GM23338 (cell line): Measurements from ENCODE around the gene PSMA1. TPM values are rescaled to one million over a fixed set of nuclear protein-coding genes. Genes with fewer than 3 reads are reported as not detected.
A peak's percentile ranks its signal among the peaks of the same experiment; 100 is the strongest.

Experiments
- ATAC-seq: fragments of 200-7000 bp; cut with Tn5 transposase; 3 replicates; pipeline ENCODE4 v1.9.1; 2020
- DNase-seq: peaks from one replicate; pipeline ENCODE4 v3.0.0-alpha.2; 2015; ENCODE audit warnings: low spot score
- H2AFZ ChIP-seq: fragments of 200-600 bp; sonication (generic); 2 replicates; pipeline ENCODE4 v1.8.0; 2016; ENCODE audit warnings: antibody characterized with exemption, mild to moderate bottlenecking, moderate library complexity
- H3F3A ChIP-seq: fragments of 200-600 bp; sonication (generic); replicated peaks from 2 replicates; pipeline ENCODE4 v1.8.0; 2017; ENCODE audit warnings: antibody characterized with exemption, mixed run types, low read depth
- H3K27ac ChIP-seq: fragments of 200-600 bp; sonication (generic); 2 replicates; pipeline ENCODE4 v1.6.1; 2016; ENCODE audit warnings: low read depth
- H3K27me3 ChIP-seq: fragments of 200-600 bp; sonication (generic); 2 replicates; pipeline ENCODE4 v1.8.0; 2016; ENCODE audit warnings: mild to moderate bottlenecking, mixed run types, moderate library complexity; ENCODE audit not compliant: insufficient read depth
- H3K36me3 ChIP-seq: fragments of 200-600 bp; sonication (generic); 2 replicates; pipeline ENCODE4 v1.8.0; 2016; ENCODE audit warnings: mild to moderate bottlenecking; ENCODE audit not compliant: insufficient read depth
- H3K4me1 ChIP-seq: fragments of 200-600 bp; sonication (generic); 2 replicates; pipeline ENCODE4 v1.8.0; 2016; ENCODE audit warnings: mild to moderate bottlenecking, moderate library complexity; ENCODE audit not compliant: insufficient read depth
- H3K4me2 ChIP-seq: fragments of 200-600 bp; sonication (generic); 2 replicates; pipeline ENCODE4 v1.7.1; 2017; ENCODE audit warnings: mixed run types
- H3K4me3 ChIP-seq: fragments of 200-600 bp; sonication (generic); 2 replicates; pipeline ENCODE4 v1.6.1; 2016; ENCODE audit warnings: mixed run types
- H3K79me2 ChIP-seq: fragments of 200-600 bp; sonication (generic); replicated peaks from 2 replicates; pipeline ENCODE4 v1.8.0; 2017; ENCODE audit warnings: mild to moderate bottlenecking; ENCODE audit not compliant: insufficient read depth
- H3K9me2 ChIP-seq: fragments of 200-600 bp; sonication (generic); 2 replicates; pipeline ENCODE4 v1.8.0; 2017; ENCODE audit not compliant: insufficient read depth
- H4K20me1 ChIP-seq: fragments of 200-600 bp; sonication (generic); replicated peaks from 2 replicates; pipeline ENCODE4 v1.8.0; 2017; ENCODE audit warnings: mild to moderate bottlenecking; ENCODE audit not compliant: insufficient read depth
- H3K27ac Mint-ChIP-seq: 2 replicates; pipeline ENCODE4 v1.8.0; 2020; ENCODE audit warnings: inconsistent platforms, mild to moderate bottlenecking, moderate library complexity, mixed read lengths
- H3K27me3 Mint-ChIP-seq: 3 replicates; pipeline ENCODE4 v1.8.0; 2022; ENCODE audit warnings: low read depth, mild to moderate bottlenecking, moderate library complexity, mixed read lengths, inconsistent platforms; ENCODE audit not compliant: insufficient read depth, poor library complexity
- H3K36me3 Mint-ChIP-seq: 3 replicates; pipeline ENCODE4 v1.8.0; 2021; ENCODE audit warnings: low read depth, mild to moderate bottlenecking, inconsistent platforms, moderate library complexity, mixed read lengths
- H3K4me1 Mint-ChIP-seq: 3 replicates; pipeline ENCODE4 v1.8.0; 2020; ENCODE audit warnings: mild to moderate bottlenecking, inconsistent platforms, mixed read lengths
- H3K4me3 Mint-ChIP-seq: 3 replicates; pipeline ENCODE4 v1.8.0; 2021; ENCODE audit warnings: moderate library complexity, mild to moderate bottlenecking, inconsistent platforms, mixed read lengths
- H3K9me3 Mint-ChIP-seq: 3 replicates; pipeline ENCODE4 v1.8.0; 2020; ENCODE audit warnings: moderate library complexity, mild to moderate bottlenecking, inconsistent platforms, mixed read lengths
- EZH2phosphoT487 ChIP-seq: fragments of 200-600 bp; sonication (generic); IDR thresholded peaks from one replicate; pipeline ENCODE4 v1.8.1; 2018; ENCODE audit warnings: antibody characterized with exemption; ENCODE audit not compliant: unreplicated experiment
- NANOG ChIP-seq: IDR thresholded peaks from 2 replicates; pipeline ENCODE4 v1.6.1; 2016; ENCODE audit warnings: antibody characterized with exemption, borderline replicate concordance
- STAT1 ChIP-seq: IDR thresholded peaks from one replicate; pipeline ENCODE4 v1.6.1; 2016; ENCODE audit warnings: antibody characterized with exemption; ENCODE audit not compliant: unreplicated experiment
- ZNF114 ChIP-seq: fragments of 250-450 bp; sonication (Bioruptor Pico); IDR thresholded peaks from 2 replicates; pipeline ENCODE4 v1.5.0; 2020; ENCODE audit warnings: mild to moderate bottlenecking, moderate library complexity
- ZNF331 ChIP-seq: fragments of 250-450 bp; sonication (Bioruptor Pico); IDR thresholded peaks from 2 replicates; pipeline ENCODE4 v1.5.0; 2020; ENCODE audit warnings: low read depth, mild to moderate bottlenecking, moderate library complexity
- ZNF462 ChIP-seq: fragments of 250-450 bp; sonication (Bioruptor Pico); IDR thresholded peaks from 2 replicates; pipeline ENCODE4 v1.5.0; 2020; ENCODE audit warnings: mild to moderate bottlenecking, moderate library complexity
- polyA plus RNA-seq: library from polyadenylated mRNA; unstranded; fragments of >200 nt; fragmentation: Nextera tagmentation; extraction: Ambion mirVana; gene quantifications from 2 replicates; pipeline ENCODE4 v1.2.1, GENCODE V29; 2016
- total RNA-seq: library from RNA; depleted of rRNA; stranded (reverse); fragments of >200 nt; shearing (Covaris generic); gene quantifications from 2 replicates; pipeline ENCODE4 v1.2.3, GENCODE V29; 2014

Gene PSMA1
- total and polyA plus RNA-seq, 2 experiments from 2014 or later = 169 to 338 TPM

DNA sequence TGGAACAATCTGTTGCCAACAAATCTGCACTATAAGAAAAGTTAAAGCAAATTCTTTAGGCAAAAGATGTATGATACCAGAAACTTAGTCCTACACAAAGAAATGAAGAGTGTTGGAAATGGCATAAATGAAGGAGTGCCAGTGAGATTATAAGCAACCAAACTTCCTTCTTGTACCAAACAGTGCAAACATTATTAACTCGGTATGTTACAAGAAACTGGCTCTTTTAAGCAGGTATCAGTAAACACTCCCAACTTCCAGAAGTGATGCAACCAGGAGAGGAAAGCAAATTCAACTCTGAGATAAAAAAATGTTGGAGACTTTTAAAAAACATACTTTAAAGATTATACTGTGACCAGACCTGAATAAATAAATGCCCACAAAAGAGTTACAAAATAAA, 49.1 kb downstream of the PSMA1 start:
- Histone ChIP-seq H3K4me3 (no peak overlapping the region), H3K27me3 (no peaks in the 10 kb centered on the region), H3K27ac (0 out of 2 replicates have a peak overlapping the region, but pooled peaks have one; percentile 26), H3K9me2 (no peaks in the 10 kb centered on the region), H3F3A (no peaks in the 10 kb centered on the region), H3K36me3 (peaks cover 30% of the 10 kb centered on the region), H3K4me2 (no peak overlapping the region), H3K79me2 (no peaks in the 10 kb centered on the region), H4K20me1 (peaks cover 9% of the 10 kb centered on the region; the same call in 1 of the 2 replicates), H2AFZ (no peak overlapping the region), H3K4me1 (no peaks in the 10 kb centered on the region)
- TF ChIP-seq STAT1 (no peak), ZNF114 (CRISPR knock-in tag) (no peak), NANOG (no peak)
- no peak for DNase-seq
- Mint-ChIP-seq H3K36me3 (peaks cover 70% of the 10 kb centered on the region), H3K4me1 (no peaks in the 10 kb centered on the region), H3K27ac (no peak overlapping the region), H3K9me3 (no peaks in the 10 kb centered on the region), H3K27me3 (no peaks in the 10 kb centered on the region), H3K4me3 (no peak overlapping the region)
- ATAC-seq = no peak

DNA sequence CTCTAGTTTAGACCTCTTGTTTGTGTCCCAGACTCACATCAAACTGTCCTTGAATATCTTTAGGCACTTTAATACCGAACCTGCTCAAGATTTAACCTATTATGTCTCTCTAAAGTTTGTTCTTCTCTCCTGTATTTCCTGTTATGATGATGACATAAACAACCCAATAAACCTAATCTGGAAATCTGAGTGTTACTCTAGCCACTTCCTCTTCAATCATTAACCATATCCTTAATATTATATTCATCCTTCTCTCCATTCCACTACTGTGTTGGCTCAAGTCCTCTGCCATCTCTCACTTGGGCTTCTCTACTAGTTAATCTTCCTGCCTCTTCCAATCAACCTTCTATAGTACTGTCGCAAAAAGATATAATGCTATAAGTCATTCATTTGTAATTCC, 56.6 kb downstream of the PSMA1 start:
- Histone ChIP-seq H3K27me3 (no peaks in the 10 kb centered on the region), H3K27ac (no peak overlapping the region), H2AFZ (no peak overlapping the region), H3K4me1 (no peaks in the 10 kb centered on the region), H4K20me1 (no peaks in the 10 kb centered on the region; the same call in 1 of the 2 replicates), H3K4me3 (no peak overlapping the region), H3F3A (0 out of 2 replicates have a peak, but pooled peaks cover 5% of the 10 kb centered on the region), H3K36me3 (peaks cover 57% of the 10 kb centered on the region), H3K9me2 (no peaks in the 10 kb centered on the region), H3K79me2 (no peaks in the 10 kb centered on the region), H3K4me2 (no peak overlapping the region)
- Mint-ChIP-seq H3K9me3 (no peaks in the 10 kb centered on the region), H3K36me3 (peaks cover 41% of the 10 kb centered on the region), H3K4me3 (no peak overlapping the region), H3K27ac (no peak overlapping the region), H3K27me3 (no peaks in the 10 kb centered on the region), H3K4me1 (no peaks in the 10 kb centered on the region)
- no peak for ATAC-seq
- no peak for DNase-seq
- TF ChIP-seq ZNF462 = no peak
- no peak for TF ChIP-seq ZNF331 (CRISPR knock-in tag)
- no peak for TF ChIP-seq ZNF114 (CRISPR knock-in tag)
- no peak for TF ChIP-seq EZH2phosphoT487
